Measurements from ENCODE around the gene GRB10.

GRB10 gene

GRCh38 chr7:50766106-50766848 is 16.4 kb downstream of the GRB10 start:
- DNase-seq = no peak
- Histone ChIP-seq H3K27ac (no peak overlapping the region), H3K36me3 (replicated peaks) (no peaks in the 10 kb centered on the region), H3K4me3 (ENCODE audit: low read depth, low read length) (no peak overlapping the region), H3K27me3 (replicated peaks) (no peaks in the 10 kb centered on the region)
- in situ Hi-C loops (cut with HindIII; ENCODE audit: low pct_ligation_motif_present, low sequenced_read_pairs) = no loop called here
- no peak for TF ChIP-seq CTCF (IDR thresholded peaks at IDR 0.05; ENCODE audit: low read depth, low read length, missing control alignments)

GRCh38 chr7:50762337-50762736 is 20.4 kb downstream of the GRB10 start:
- Histone ChIP-seq H3K36me3 (replicated peaks) (no peaks in the 10 kb centered on the region), H3K27me3 (replicated peaks) (no peaks in the 10 kb centered on the region), H3K4me3 (ENCODE audit: low read depth, low read length) (no peak overlapping the region), H3K27ac (no peak overlapping the region)
- DNase-seq = no peak
- TF ChIP-seq CTCF (IDR thresholded peaks at IDR 0.05; ENCODE audit: low read depth, low read length, missing control alignments) = no peak
- in situ Hi-C loops (cut with HindIII; ENCODE audit: low pct_ligation_motif_present, low sequenced_read_pairs) = no loop called here

- H3K27ac ChIP-seq = no peak overlapping the region
- H3K27me3 ChIP-seq (replicated peaks) = no peaks in the 10 kb centered on the region
- peaks cover 2% of the 10 kb centered on the region for H3K36me3 ChIP-seq (replicated peaks)
- TF ChIP-seq CTCF (IDR thresholded peaks at IDR 0.05; ENCODE audit: low read depth, low read length, missing control alignments) = no peak
- DNase-seq = no peak
- in situ Hi-C loops (cut with HindIII; ENCODE audit: low pct_ligation_motif_present, low sequenced_read_pairs) = no loop called here
- H3K4me3 ChIP-seq (ENCODE audit: low read depth, low read length) = no peak overlapping the region
Measured at GRCh38 chr7:50761713-50762112, 21.0 kb downstream of the GRB10 start.

GRCh38 chr7:50757703-50758390 is 24.8 kb downstream of the GRB10 start:
- Histone ChIP-seq H3K36me3 (replicated peaks) (peaks cover 10% of the 10 kb centered on the region), H3K27me3 (replicated peaks) (no peaks in the 10 kb centered on the region), H3K27ac (no peak overlapping the region), H3K4me3 (ENCODE audit: low read depth, low read length) (no peak overlapping the region)
- DNase-seq = no peak
- no peak for TF ChIP-seq CTCF (IDR thresholded peaks at IDR 0.05; ENCODE audit: low read depth, low read length, missing control alignments)
- in situ Hi-C loops (cut with HindIII; ENCODE audit: low pct_ligation_motif_present, low sequenced_read_pairs) = no loop called here

GRCh38 chr7:50756180-50756579 is 26.5 kb downstream of the GRB10 start:
- peaks cover 13% of the 10 kb centered on the region for H3K36me3 ChIP-seq (replicated peaks)
- in situ Hi-C loops (cut with HindIII; ENCODE audit: low pct_ligation_motif_present, low sequenced_read_pairs) = no loop called here
- H3K27ac ChIP-seq = no peak overlapping the region
- no peaks in the 10 kb centered on the region for H3K27me3 ChIP-seq (replicated peaks)
- TF ChIP-seq CTCF (IDR thresholded peaks at IDR 0.05; ENCODE audit: low read depth, low read length, missing control alignments) = no peak
- no peak overlapping the region for H3K4me3 ChIP-seq (ENCODE audit: low read depth, low read length)
- no peak for DNase-seq
